NOMO-1 (cell line): ENCODE measurements around the gene RELN.
A peak's percentile ranks its signal among the peaks of the same experiment; 100 is the strongest.
"Not testable (repeated sequence)": the region's sequence is repeated elsewhere in the genome, so short reads cannot be mapped to it uniquely, and the experiment has no call there.

ENCODE experiments used
- DNase-seq, 2 experiments: peaks; one replicate each; lab custom pipeline; 2025; ENCODE audit not compliant: unreplicated experiment in 2 of 2; lab: John Stamatoyannopoulos, UW

The RELN gene

GRCh38 chr7:103857435-103857834 lies 132.0 kb downstream of the RELN start:
- DNase-seq = no peak

GRCh38 chr7:103856929-103857328 lies 132.5 kb downstream of the RELN start:
- no peak for DNase-seq

- no peak for DNase-seq
These were observed 133.8 kb downstream of the RELN start for GRCh38 chr7:103855671-103856070.

GRCh38 chr7:103854611-103855010 lies 134.8 kb downstream of the RELN start:
- no peak for DNase-seq

GRCh38 chr7:103851357-103851756 lies 138.1 kb downstream of the RELN start:
- DNase-seq = peak in 1 of 2 experiments; percentile 25

- DNase-seq = no peak
These were observed 145.6 kb downstream of the RELN start for GRCh38 chr7:103843689-103844480.

- DNase-seq = no peak
These were observed 156.1 kb downstream of the RELN start for GRCh38 chr7:103833401-103833800.

GRCh38 chr7:103832438-103832837 lies 157.0 kb downstream of the RELN start:
- no peak for DNase-seq

- no peak for DNase-seq
These were observed 165.2 kb downstream of the RELN start for GRCh38 chr7:103824251-103824650.

- no peak for DNase-seq
These were observed 166.4 kb downstream of the RELN start for GRCh38 chr7:103823084-103823483.

GRCh38 chr7:103821092-103821491 lies 168.4 kb downstream of the RELN start:
- no peak for DNase-seq

GRCh38 chr7:103815972-103816371 lies 173.5 kb downstream of the RELN start:
- DNase-seq = not testable (repeated sequence)

GRCh38 chr7:103813970-103814369 lies 175.5 kb downstream of the RELN start:
- no peak for DNase-seq

- DNase-seq = no peak
These were observed 177.5 kb downstream of the RELN start for GRCh38 chr7:103811997-103812396.

GRCh38 chr7:103811290-103811689 lies 178.2 kb downstream of the RELN start:
- no peak for DNase-seq

- DNase-seq = no peak
These were observed 179.2 kb downstream of the RELN start for GRCh38 chr7:103810112-103810744.

- no peak for DNase-seq
These were observed 180.0 kb downstream of the RELN start for GRCh38 chr7:103809229-103809994.

- no peak for DNase-seq
These were observed 184.1 kb downstream of the RELN start for GRCh38 chr7:103805346-103805745.

GRCh38 chr7:103803631-103804030 lies 185.8 kb downstream of the RELN start:
- DNase-seq = no peak

GRCh38 chr7:103799298-103799697 lies 190.2 kb downstream of the RELN start:
- DNase-seq = no peak

GRCh38 chr7:103797647-103798307 lies 191.7 kb downstream of the RELN start:
- no peak for DNase-seq
